OCI-LY1 (cell line): ENCODE measurements around the gene PEX11B.

ENCODE experiments used
- CTCF ChIP-seq: fragments of 200-600 bp; sonication (generic), shearing (Covaris generic); IDR thresholded peaks from 2 replicates; pipeline ENCODE4 v1.5.1; 2017; ENCODE audit warnings: mild to moderate bottlenecking, antibody characterized with exemption, low read length, moderate library complexity, mixed read lengths
- EZH2 ChIP-seq: fragments of 200-600 bp; sonication (generic), shearing (Covaris generic); IDR thresholded peaks from 2 replicates; pipeline ENCODE4 v1.8.0; 2017; ENCODE audit warnings: borderline replicate concordance, mixed run types, mild to moderate bottlenecking, antibody characterized with exemption, low read length, moderate library complexity, mixed read lengths

GRCh38 chr1:145956361-145956760, 37.8 kb upstream of the PEX11B start:
- TF ChIP-seq CTCF (no peak), EZH2 (no peak)
